Stimulated activated CD8-positive, alpha-beta memory T cell treated with anti-CD3 and anti-CD28 coated beads, Interleukin-4, amount 100 ng/mL, for 1 hour (primary cell): Measurements from ENCODE around the gene GADD45GIP1.
"Not testable (repeated sequence)": the region's sequence is repeated elsewhere in the genome, so short reads cannot be mapped to it uniquely, and the experiment has no call there.

Experiments used
- DNase-seq, 2 donors: peaks; one replicate each; pipeline ENCODE4 v3.0.0-alpha.2; 2020; ENCODE audit warnings: low read depth in 2 of 2, low spot score in 1 of 2

Gene GADD45GIP1

DNA sequence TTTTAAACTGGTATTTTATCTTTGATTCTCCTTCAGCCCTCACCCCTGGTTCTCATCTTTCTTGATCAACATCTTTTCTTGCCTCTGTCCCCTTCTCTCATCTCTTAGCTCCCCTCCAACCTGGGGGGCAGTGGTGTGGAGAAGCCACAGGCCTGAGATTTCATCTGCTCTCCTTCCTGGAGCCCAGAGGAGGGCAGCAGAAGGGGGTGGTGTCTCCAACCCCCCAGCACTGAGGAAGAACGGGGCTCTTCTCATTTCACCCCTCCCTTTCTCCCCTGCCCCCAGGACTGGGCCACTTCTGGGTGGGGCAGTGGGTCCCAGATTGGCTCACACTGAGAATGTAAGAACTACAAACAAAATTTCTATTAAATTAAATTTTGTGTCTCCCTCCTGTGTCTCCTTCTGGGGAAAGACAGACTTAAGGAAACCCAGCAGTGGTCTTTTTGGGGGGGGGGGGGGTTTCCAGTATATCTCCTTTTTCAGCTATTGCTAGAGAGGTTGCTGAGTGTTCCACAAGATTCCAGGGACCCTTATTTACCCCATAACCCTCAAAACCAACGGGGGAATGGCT lies 12.8 kb downstream of the GADD45GIP1 start:
- DNase-seq, result no peak

DNA sequence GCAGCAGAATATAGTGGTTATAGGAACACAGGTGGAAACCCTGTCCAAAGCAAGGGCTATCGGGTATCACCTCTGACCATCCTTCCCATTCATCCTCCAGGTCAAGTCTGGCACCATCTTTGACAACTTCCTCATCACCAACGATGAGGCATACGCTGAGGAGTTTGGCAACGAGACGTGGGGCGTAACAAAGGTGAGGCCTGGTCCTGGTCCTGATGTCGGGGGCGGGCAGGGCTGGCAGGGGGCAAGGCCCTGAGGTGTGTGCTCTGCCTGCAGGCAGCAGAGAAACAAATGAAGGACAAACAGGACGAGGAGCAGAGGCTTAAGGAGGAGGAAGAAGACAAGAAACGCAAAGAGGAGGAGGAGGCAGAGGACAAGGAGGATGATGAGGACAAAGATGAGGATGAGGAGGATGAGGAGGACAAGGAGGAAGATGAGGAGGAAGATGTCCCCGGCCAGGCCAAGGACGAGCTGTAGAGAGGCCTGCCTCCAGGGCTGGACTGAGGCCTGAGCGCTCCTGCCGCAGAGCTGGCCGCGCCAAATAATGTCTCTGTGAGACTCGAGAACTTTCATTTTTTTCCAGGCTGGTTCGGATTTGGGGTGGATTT lies 13.5 kb downstream of the GADD45GIP1 start:
- DNase-seq, result no peak

DNA sequence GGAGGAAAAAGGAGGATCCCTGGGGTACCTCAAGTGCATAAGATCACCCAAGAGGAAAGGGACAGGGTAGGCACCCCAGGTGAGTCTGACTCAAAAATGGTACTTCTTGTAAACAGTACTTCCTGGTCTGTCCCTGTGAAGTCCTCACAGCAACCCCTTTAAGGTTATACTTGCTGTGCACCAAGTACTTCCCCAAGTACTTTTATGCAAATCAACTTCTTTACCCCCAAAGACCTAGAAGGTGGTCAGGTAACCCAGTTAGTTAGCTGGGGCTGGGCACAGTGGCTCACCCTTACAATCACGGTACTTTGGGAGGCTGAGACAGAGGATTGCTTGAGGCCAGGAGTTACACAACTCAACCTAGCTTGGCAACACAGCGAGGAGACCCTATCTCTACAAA lies 16.1 kb downstream of the GADD45GIP1 start:
- DNase-seq, result no peak

DNA sequence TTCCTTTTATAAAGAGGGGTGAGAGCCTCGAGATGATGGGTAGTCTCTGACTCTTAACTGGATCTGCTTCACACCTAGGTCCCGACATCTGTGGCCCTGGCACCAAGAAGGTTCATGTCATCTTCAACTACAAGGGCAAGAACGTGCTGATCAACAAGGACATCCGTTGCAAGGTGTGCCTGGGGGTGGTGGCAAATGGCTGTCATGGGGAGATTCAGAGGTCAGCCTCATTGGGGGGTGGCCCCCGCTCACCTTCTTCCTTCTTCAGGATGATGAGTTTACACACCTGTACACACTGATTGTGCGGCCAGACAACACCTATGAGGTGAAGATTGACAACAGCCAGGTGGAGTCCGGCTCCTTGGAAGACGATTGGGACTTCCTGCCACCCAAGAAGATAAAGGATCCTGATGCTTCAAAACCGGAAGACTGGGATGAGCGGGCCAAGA lies 17.0 kb downstream of the GADD45GIP1 start:
- DNase-seq, result no peak

DNA sequence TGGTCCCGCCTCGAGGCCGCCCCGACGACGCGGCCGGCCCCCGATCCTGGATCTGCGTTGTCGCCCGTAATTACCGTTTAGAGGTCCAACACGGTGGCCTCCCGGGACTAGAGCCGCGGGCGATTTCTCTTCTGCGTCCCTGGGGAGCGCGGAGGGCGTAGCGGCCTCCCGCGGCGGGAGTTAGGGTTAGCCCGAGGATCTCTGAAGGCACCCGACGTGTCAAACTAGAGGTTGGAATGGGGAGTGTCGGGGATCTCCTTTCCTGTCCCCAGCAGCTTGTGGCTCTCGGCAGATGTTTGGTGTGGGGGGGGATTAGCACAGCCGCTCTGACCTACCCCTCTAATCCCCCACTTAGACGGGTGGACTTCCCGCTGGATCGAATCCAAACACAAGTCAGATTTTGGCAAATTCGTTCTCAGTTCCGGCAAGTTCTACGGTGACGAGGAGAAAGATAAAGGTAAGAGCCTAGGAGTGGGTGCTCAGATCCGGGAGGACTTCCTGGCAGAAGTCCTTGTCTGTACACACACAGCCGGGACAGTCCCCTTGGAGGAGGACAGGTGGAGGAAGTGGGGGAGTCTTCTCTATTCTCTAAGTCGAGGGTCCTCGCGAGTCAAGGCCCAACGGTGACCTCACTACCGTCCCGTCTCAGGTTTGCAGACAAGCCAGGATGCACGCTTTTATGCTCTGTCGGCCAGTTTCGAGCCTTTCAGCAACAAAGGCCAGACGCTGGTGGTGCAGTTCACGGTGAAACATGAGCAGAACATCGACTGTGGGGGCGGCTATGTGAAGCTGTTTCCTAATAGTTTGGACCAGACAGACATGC lies 18.0 kb downstream of the GADD45GIP1 start:
- no peak for DNase-seq

DNA sequence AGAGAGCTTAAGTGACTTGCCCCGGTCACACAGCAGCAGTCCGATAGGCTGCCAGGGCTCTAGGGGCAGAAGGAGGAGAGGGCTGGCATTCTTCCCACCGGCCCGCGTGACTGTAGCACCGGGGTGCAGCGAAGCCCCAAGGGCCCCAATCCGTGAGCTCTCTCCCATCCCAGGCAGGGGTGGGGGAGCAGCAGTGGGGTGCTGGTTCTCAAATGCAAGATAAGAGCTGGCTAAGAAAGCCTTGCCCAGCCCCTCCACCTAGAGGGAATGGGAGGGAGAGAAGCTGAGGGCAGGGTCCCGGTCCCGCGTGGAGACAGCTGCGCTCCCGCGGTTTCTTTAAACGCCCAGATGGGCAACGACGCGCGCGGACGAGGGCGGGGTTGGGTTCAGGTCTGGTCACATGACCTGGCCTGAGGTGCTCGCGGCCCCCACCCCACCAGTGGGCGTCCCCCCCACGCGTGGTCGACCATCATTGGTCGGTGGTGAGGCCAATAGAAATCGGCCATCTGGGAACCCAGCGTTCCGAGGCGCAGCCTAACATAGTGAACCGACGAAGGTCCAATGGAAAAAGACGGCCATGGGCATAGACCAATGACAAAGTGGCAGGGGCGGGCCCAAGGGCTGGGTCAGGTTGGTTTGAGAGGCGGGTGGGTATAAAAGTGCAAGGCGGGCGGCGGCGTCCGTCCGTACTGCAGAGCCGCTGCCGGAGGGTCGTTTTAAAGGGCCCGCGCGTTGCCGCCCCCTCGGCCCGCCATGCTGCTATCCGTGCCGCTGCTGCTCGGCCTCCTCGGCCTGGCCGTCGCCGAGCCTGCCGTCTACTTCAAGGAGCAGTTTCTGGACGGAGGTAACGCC lies 18.9 kb downstream of the GADD45GIP1 start, which contains the start of gene CALR:
Gene CALR, plus strand, starts transcription at position 683 of the 852 bp plus-strand sequence. Its CDS starts 71 bp downstream, at position 754.
- DNase-seq, result peak; percentile 96 to 97

DNA sequence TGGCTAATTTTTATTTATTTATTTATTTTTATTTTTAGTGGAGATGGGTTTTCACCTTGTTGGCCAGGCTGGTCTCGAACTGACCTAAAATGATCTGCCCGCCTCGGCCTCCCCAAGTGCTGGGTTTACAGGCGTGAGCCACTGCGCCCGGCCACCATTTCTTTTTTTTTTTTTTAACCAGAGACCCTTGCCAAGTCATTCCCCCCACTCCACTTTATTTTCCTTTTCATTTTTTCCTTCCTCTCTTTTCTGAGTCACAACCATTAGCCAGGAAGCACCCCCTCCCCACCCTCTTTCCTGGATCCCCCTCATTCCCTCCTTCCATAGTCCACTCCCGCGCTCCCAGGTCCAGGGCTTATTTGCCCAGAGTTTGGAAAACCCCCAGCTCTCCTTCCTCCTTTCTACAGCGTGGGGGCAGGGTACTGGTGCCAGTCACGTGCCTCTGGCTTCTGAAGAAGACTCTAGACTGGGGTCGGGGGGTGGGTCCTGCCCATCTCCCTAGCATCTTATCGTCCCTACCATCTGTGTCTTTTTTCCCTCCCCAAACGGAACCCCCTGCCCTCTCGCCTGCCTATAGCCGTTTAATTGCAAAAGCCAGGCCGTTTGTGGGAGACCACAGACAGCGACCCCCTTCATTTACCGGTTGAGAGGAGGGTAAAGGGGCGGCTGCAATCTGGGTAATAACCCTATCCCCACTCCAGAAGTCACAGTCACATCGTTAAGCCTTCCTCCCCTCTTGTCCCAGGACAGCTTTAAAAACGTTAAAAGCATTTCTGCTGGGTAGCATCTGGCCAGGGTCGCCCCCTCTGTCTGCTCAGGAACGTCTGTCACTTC lies 19.7 kb downstream of the GADD45GIP1 start:
- no peak for DNase-seq

DNA sequence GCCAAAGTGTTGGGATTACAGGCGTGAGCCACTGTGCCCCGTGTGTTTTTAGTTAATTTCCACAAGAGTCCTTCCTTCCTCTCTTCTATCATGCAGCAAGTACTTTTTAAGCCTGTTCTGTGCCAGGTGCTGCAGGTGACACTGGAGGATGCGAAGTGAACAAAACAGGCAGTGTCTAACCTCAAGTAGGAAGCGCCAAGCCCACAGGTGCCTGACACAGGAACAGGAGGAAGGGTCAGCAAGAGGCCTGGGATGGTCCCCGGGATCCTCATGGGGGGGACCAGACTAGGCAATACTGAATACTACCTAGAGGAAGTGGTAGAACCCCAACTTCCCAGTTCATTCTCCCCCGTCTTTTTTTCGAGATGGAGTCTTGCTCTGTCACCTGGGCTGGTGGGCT lies 20.4 kb downstream of the GADD45GIP1 start:
- DNase-seq, result no peak

DNA sequence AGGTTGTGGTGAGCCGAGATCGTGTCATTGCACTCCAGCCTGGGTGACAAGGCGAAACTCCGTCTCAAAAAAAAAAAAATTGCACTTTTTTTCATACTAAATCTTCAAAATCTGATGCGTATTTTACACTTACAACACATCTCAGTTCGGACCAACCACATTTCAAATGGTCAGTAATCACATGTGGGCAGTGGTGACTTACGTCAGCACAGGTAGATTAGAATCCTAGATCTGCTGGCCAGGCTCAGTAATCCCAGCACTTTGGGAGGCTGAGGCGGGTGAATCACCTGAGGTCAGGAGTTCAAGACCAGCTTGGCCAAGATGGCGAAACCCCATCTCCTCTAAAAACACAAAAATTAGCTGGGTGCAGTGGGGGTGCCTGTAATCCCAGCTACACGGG lies 22.0 kb downstream of the GADD45GIP1 start:
- DNase-seq, result no peak

DNA sequence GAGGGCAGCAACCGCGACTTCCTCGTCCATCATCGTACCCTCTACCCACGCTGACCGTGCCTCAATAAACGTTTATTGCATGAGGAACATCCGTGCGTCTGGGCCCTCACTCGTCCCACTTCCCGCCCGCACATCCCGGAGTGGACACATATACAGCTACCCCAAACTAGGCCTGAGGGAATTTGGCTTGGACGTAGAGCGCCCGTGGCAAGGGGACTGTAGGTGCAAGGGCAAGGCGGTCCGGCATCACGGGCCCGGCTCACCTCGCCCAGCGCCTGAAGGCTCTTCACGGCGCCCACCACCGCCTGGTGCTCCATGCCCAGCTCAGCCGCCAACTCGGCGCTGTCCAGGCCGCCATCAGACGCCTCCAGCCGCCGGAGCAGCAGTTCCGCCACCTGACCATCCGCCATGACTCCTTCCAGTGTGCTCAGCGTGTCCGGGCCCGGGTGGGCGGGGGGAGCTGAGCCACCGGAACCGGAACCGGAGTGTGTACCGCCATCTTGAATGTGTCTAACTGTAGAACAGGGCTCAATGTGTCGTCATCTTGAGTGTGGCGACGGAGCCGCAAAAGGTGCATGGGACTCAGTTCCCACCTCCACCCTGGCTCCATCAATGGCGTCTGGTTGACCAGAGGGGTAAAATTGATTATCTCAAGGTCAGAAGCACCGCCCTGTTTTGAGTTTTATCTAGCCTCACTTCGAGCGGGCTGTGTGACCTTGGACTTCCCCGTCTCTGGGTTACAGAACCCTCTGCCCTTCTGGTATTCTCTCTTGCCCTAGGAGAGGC lies 23.5 kb downstream of the GADD45GIP1 start, which contains the start of gene FARSA:
Gene FARSA, minus strand, starts transcription at position 425 of the 786 bp plus-strand sequence. Its CDS starts 15 bp downstream, at position 410.
- peak; percentile 62 to 80 for DNase-seq

DNA sequence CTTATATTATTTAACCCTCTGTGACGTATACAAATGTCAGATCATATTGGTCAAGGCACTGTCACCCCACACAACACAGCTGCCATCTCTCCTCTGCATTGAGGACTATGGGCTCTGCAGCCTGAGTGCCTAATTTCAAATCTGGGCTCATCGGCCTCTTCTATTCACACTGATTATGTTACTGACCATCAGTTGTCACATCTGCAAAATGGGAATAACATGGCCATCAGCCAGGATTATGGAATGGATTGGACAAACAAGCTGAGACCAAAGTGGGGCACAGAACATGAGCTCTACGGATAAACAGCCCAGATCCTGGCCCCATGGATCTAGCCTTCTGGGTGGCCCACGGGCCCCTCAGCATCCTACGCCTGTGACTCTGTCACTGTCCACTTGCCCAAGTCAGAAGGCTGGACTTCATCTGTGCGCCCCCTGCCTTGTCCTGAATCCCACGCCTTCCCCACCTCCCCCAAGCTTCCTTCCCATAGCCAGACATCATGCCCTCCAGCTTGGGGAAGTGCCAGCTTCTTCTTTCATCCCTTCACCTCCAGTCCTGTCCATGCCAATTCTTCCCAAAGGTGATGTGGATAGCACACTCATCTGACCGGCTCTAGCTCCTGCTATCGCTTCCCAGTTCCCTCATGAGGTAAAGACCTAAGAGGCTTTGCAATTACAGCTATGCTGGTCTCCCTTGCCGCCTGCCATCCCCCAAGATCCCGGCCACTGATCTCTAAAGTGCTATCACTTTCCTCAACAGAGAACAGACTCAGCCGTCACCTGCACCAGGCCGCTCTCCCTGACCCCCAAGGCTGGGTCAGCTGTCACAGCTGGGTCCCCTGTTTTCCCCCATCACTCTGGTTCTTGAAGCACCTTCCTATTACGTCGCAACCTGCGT lies 24.4 kb downstream of the GADD45GIP1 start:
- DNase-seq, result no peak

DNA sequence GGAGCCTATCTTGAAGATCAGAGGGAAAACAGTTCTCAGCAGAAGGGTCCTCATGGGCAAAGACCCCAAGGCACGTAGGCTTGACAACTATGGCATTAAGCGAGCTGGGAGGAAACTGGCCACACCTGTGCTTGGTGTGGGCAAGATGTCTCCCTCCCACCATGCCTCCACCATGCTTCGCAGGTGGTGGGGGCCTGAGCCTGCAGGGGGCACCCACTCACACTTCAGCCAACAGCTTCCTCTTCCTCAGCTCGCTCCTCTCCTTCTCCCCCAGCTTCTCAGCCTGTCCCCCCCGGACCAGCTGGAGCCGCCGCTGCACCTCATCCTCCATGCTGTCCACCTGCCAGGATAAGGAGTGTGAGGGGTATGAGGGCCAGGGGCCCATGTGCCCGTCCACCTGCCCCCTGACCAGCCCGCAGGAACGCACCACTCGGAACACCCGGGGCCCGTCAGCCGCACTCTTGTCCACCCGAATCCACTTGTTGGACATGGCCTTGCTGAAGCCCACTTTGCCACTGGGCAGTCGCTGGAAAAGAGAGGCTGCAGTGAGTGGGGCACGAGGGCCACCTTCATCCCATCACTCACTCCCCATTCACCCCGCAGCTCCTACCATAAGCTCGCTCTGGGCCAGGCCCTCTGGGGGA lies 26.9 kb downstream of the GADD45GIP1 start:
- DNase-seq, result no peak

DNA sequence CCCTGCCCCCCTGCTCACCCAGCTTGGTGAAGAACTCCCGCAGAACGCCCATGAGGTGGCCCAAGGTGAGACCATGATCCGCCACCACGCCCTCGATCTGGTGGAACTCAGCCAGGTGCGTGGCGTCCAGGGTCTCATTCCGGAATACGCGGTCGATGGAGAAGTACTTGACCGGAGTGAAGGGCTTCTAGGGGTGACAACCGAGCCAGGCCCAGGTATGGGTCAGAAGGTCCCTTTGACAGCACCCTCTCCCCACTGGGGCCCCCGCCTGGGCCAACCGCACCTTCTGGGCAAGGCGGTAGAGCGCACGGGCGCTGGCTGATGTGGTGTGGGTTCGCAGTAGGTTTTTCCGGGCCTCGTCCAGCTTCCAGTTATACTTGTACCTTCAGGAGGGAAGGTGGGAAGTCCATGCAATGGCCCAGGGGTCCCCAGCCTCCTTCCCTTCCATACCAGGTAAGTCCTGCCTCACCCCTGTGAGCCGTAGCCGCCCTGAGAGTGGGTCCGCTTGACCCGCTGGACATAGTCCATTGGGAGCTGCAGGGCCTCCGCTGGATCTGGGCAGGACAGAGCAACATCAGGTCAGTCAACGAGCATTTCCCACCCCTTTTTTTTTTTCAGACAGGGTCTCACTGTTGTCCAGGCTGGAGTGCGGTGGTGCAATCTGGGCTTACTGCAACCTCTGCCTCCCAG lies 32.3 kb downstream of the GADD45GIP1 start:
- no peak for DNase-seq

DNA sequence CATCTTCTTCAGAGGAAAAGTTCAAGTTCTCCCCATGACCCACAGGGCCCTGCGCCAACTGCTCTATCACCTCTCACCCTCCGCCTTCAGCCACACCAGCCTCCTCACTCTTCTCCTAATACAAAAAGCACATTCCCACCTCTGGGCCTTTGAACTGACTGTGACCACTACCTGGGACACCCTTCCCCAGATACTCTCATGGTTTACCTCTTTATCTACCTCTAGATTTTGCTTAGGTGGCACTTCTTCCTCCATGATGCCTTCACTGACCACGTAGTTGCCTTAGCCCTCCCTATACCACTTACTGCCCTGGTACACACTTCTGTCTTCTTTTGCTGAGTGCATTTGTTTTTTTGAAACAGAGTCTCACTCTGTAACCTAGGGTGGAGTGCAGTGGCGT lies 34.1 kb downstream of the GADD45GIP1 start:
- DNase-seq, result no peak

DNA sequence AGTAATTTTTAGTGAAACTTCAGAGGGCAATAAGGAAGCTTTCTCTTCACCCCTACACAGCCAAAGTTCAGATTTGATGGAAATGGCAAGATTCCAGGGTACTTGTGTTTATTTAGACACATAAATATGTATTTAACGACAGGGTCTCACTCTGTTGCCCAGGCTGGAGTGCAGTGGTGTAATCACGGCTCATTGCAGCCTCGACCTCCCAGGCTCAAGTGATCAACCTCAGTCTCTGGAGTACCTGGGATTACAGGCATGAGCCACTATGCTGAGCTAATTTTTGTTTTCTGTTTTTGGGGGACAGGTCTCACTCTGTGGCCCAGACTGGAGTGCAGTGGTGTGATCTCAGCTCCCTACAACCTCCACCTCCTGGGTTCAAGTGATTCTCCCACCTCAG lies 36.0 kb downstream of the GADD45GIP1 start:
- DNase-seq, result no peak

DNA sequence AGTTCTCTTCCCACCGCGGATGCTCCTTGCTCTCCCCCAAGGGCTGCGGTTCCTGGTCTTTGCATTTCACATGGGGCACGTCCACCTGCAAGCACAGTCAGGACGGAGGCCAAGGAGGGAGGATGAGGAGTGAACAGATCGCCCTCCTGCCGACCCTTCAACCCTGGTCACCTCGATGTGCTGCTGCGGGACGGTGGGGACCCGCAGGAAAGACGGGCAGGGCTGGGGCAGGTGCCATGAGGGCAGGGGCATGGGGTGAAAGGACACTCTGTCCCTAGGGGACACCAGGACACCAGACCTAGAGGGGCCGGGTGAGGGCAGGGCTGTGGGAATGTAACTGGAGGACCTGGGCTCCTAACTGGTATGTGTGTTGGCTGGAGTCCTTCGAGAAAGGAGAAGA lies 38.8 kb downstream of the GADD45GIP1 start:
- no peak for DNase-seq

DNA sequence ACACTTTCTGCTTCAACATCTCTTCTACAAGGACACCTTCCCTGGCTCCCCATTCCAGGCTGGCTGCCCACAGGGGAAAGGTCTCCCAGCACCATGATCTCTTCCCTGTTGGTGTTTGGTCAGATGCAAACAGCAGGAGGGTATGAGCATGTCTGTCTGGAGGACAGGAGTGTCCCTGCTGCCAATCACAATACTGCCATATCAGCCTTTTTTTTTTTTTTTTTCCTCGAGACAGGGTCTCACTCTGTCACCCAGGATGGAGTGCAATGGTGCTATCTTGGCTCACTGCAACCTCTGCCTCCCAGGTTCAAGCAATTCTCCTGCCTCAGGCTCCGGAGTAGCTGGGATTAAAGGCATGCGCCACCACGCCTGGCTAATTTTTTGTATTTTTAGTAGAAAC lies 41.2 kb downstream of the GADD45GIP1 start:
- DNase-seq, result not testable (repeated sequence)
